Small intestine (tissue), 7 donors: ENCODE results near the gene RALB. TPM values are rescaled to one million over a fixed set of nuclear protein-coding genes. Genes with fewer than 3 reads are reported as not detected.
A peak's percentile ranks its signal among the peaks of the same experiment; 100 is the strongest.
"Not testable (repeated sequence)": the region's sequence is repeated elsewhere in the genome, so short reads cannot be mapped to it uniquely, and the experiment has no call there.

Experiments used
- DNase-seq, 2 donors: peaks; one replicate each; pipeline versions ENCODE4 v3.0.0 to v3.0.0-alpha.2; 2013
- FAIRE-seq: peaks from 2 replicates; lab custom pipeline; 2012; peaks lifted over from hg19 to GRCh38; lab: Jason Lieb, UNC
- H3K27ac ChIP-seq, 3 donors: one replicate each; pipeline ENCODE4 v1.5.1; 2013; ENCODE audit warnings: low read length in 2 of 3, mild to moderate bottlenecking in 2 of 3, control low read depth in 1 of 3, inconsistent platforms in 1 of 3, low read depth in 1 of 3, moderate library complexity in 1 of 3
- H3K27me3 ChIP-seq, 3 donors: one replicate each; pipeline ENCODE4 v1.6.1; 2013; ENCODE audit warnings: low read length in 3 of 3, inconsistent platforms in 1 of 3; ENCODE audit not compliant: control insufficient read depth in 3 of 3, insufficient read depth in 3 of 3
- H3K36me3 ChIP-seq, 3 donors: one replicate each; pipeline ENCODE4 v1.6.1; 2013; ENCODE audit warnings: low read length in 3 of 3, inconsistent platforms in 1 of 3, low read depth in 1 of 3, mild to moderate bottlenecking in 1 of 3, moderate library complexity in 1 of 3; ENCODE audit not compliant: control insufficient read depth in 3 of 3, insufficient read depth in 2 of 3
- H3K4me1 ChIP-seq, 3 donors: one replicate each; pipeline ENCODE4 v1.6.1; 2013; ENCODE audit warnings: low read length in 2 of 3, inconsistent platforms in 1 of 3, low read depth in 1 of 3, mild to moderate bottlenecking in 1 of 3, moderate library complexity in 1 of 3; ENCODE audit not compliant: control insufficient read depth in 3 of 3, insufficient read depth in 2 of 3
- H3K4me3 ChIP-seq, 3 donors: one replicate each; pipeline ENCODE4 v1.5.1; 2013; ENCODE audit warnings: low read length in 3 of 3, control low read depth in 1 of 3, inconsistent platforms in 1 of 3, low read depth in 1 of 3, mild to moderate bottlenecking in 1 of 3, moderate library complexity in 1 of 3
- H3K9me3 ChIP-seq, 2 donors: one replicate each; pipeline ENCODE4 v1.6.1; 2013; ENCODE audit warnings: low read depth in 1 of 2, low read length in 1 of 2; ENCODE audit not compliant: control insufficient read depth in 2 of 2, insufficient read depth in 1 of 2
- WGBS, 3 donors: extraction: QIAGEN DNeasy Blood & Tissue Kit; methylation state at CpG; one replicate each; pipeline ENCODE4 v1.1.7; 2013; 5-methylcytosine and 5-hydroxymethylcytosine counted together
- polyA plus RNA-seq, 4 donors: library from polyadenylated mRNA; stranded (reverse) in 3 of 4; unstranded in 1 of 4; fragments of 200-250 nt in 3 of 4; fragments of 120-200 nt in 1 of 4; gene quantifications; one replicate each; pipeline versions ENCODE4 v1.2.1 to v1.2.3, GENCODE V29; 2013
- donor health status: healthy with polysubstance abuse.
- donor health status: control.
- donor health status: control.
- donor health status: Bipolar disorder and iron deficiency.
- donor health status: healthy.

Gene RALB
- polyA plus RNA-seq, 4 donors, result 61.8 to 141 (median 75.3) TPM

DNA sequence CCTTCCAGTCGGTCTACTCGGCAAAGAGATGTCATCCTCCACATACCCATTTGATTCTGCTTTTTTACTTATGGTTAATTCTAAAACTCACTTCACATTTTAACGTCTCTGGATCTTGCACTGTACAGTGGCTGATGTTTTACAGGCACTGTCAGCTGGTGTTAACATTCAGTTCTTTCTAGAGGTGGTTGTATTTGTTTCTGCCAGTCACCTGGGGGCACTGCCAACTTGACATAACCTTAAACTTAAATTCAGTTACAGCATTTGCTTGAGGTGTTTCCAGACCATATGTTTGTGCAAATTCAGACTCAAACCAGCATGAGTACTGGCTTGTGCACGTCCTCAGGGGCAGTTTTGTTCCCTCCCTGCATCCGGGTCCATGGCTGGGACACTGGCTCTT is 24.1 kb upstream of the RALB start:
- Histone ChIP-seq H3K36me3 (no peaks in the 10 kb centered on the region), H3K4me3 (no peak overlapping the region), H3K4me1 (peaks cover 0 to 42% (median 2%) of the 10 kb centered on the region in 3 donors), H3K27ac (no peak overlapping the region), H3K9me3 (no peaks in the 10 kb centered on the region), H3K27me3 (no peaks in the 10 kb centered on the region)
- FAIRE-seq, result no peak
- 66 to 73% (median 68%) methylated on average over 5 of the region's 5 CpGs for WGBS, 3 donors
- DNase-seq, result no peak

DNA sequence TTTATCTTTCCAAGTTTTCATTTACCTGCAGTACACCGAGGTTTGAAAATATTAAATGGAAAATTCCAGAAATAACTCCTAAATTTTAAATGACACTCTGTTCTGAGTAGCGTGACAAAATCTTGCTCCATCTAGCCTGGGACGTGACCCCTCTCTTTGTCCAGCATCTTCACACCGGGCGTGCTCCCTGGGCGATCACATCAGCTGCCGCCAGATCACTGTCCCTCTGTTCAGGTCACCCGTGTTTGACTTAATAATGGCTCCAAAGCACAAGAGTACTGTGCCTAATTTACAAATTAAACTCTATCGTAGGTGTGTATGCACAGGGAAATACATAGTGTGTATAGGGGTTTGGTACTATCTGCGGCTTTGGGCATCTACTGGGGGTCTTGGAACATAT is 23.3 kb upstream of the RALB start:
- WGBS, 3 donors, result 86 to 93% (median 91%) methylated on average over 10 of the region's 10 CpGs

GRCh38 chr2:120230515-120231471 is 21.9 kb upstream of the RALB start:
- H3K9me3 ChIP-seq, result no peaks in the 10 kb centered on the region
- peak; percentile 80 to 88 for DNase-seq
- H3K36me3 ChIP-seq, result no peaks in the 10 kb centered on the region
- H3K4me3 ChIP-seq, result peak overlapping the region in 2 of 3 donors; percentile 39 to 62
- 40 to 64% (median 43%) methylated on average over 17 of the region's 17 CpGs for WGBS, 3 donors
- peaks cover 0 to 32% (median 2%) of the 10 kb centered on the region in 3 donors for H3K4me1 ChIP-seq
- H3K27me3 ChIP-seq, result no peaks in the 10 kb centered on the region
- FAIRE-seq, result no peak
- peak overlapping the region; percentile 95 to 96 (median 96) for H3K27ac ChIP-seq

More for the DNA sequence above, 23.3 kb upstream of the RALB start:
- no peaks in the 10 kb centered on the region for H3K9me3 ChIP-seq
- H3K4me3 ChIP-seq, result no peak overlapping the region
- peaks cover 0 to 35% (median 2%) of the 10 kb centered on the region in 3 donors for H3K4me1 ChIP-seq
- FAIRE-seq, result no peak
- DNase-seq, result no peak
- no peak overlapping the region for H3K27ac ChIP-seq
- no peaks in the 10 kb centered on the region for H3K27me3 ChIP-seq
- H3K36me3 ChIP-seq, result no peaks in the 10 kb centered on the region

GRCh38 chr2:120231564-120231973 is 21.1 kb upstream of the RALB start:
- no peaks in the 10 kb centered on the region for H3K9me3 ChIP-seq
- no peaks in the 10 kb centered on the region for H3K27me3 ChIP-seq
- H3K36me3 ChIP-seq, result no peaks in the 10 kb centered on the region
- FAIRE-seq (no peak), DNase-seq (no peak)
- H3K27ac ChIP-seq, result peak overlapping the region; percentile 95 to 96 (median 96)
- 35 to 62% (median 49%) methylated on average over 4 of the region's 4 CpGs for WGBS, 3 donors
- peaks cover 0 to 32% (median 2%) of the 10 kb centered on the region in 3 donors for H3K4me1 ChIP-seq
- H3K4me3 ChIP-seq, result peak overlapping the region in 2 of 3 donors; percentile 39 to 62

- peak overlapping the region; percentile 32 to 62 (median 39) for H3K4me3 ChIP-seq
- H3K4me1 ChIP-seq, result peaks cover 0 to 32% (median 2%) of the 10 kb centered on the region in 3 donors
- H3K27ac ChIP-seq, result peak overlapping the region; percentile 95 to 96 (median 96)
- no peaks in the 10 kb centered on the region for H3K36me3 ChIP-seq
- no peak for FAIRE-seq
- H3K9me3 ChIP-seq, result no peaks in the 10 kb centered on the region
- H3K27me3 ChIP-seq, result no peaks in the 10 kb centered on the region
- WGBS, 3 donors, result 10 to 17% (median 12%) methylated on average over 15 of the region's 15 CpGs
- peak; percentile 84 to 91 for DNase-seq
Observed at GRCh38 chr2:120231974-120232635, 20.5 kb upstream of the RALB start.

DNA sequence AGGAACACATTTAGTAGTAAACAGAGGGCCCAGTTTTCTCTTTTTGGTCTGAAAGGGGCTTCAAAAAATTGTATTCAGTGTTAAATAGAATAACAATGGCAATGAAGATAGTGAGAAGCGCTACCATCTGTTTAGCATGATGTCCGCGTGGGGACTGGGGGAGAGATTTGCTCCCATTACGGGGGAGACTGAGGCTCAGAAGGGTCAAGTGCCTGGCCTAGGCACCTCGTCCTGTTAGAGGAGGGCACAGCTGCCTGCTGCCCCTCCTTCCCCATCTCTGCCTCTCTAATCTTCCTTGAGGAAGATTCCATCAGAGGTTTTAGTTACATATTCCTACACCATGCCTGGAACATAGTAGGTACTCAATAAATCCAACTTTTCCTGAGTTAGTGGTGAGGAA is 19.4 kb upstream of the RALB start:
- no peak for FAIRE-seq
- H3K27ac ChIP-seq, result peak overlapping the region; percentile 95 to 96 (median 96)
- no peaks in the 10 kb centered on the region for H3K9me3 ChIP-seq
- no peak overlapping the region for H3K4me3 ChIP-seq
- H3K27me3 ChIP-seq, result no peaks in the 10 kb centered on the region
- no peak for DNase-seq
- peaks cover 0 to 38% (median 2%) of the 10 kb centered on the region in 3 donors for H3K4me1 ChIP-seq
- H3K36me3 ChIP-seq, result peaks cover 0 to 3% (median 0%) of the 10 kb centered on the region in 3 donors
- WGBS, 3 donors, result 89 to 93% (median 91%) methylated on average over 5 of the region's 5 CpGs

- H3K27me3 ChIP-seq, H3K36me3 ChIP-seq, DNase-seq, H3K27ac ChIP-seq, H3K9me3 ChIP-seq, FAIRE-seq, H3K4me3 ChIP-seq: not testable (repeated sequence)
- 76 to 94% (median 90%) methylated on average over 2 of the region's 2 CpGs for WGBS, 3 donors
- peaks cover 0 to 50% (median 8%) of the 10 kb centered on the region in 3 donors for H3K4me1 ChIP-seq
Observed at GRCh38 chr2:120235158-120235557, 17.5 kb upstream of the RALB start.

GRCh38 chr2:120235681-120236080 is 17.0 kb upstream of the RALB start:
- Histone ChIP-seq H3K9me3 (no peaks in the 10 kb centered on the region), H3K27me3 (no peaks in the 10 kb centered on the region), H3K4me1 (peaks cover 0 to 52% (median 8%) of the 10 kb centered on the region in 3 donors), H3K4me3 (no peak overlapping the region), H3K27ac (no peak overlapping the region), H3K36me3 (peaks cover 0 to 4% (median 0%) of the 10 kb centered on the region in 3 donors)
- 88 to 95% (median 94%) methylated on average over 6 of the region's 6 CpGs for WGBS, 3 donors
- no peak for FAIRE-seq
- DNase-seq, result no peak
